GM21723 (cell line): ENCODE data around the gene FXYD7.
"Not testable (repeated sequence)": the region's sequence is repeated elsewhere in the genome, so short reads cannot be mapped to it uniquely, and the experiment has no call there.

Source experiments
- ATAC-seq: cut with Tn5 transposase; IDR thresholded peaks from one replicate; pipeline ENCODE4 v1.9.1; 2021; ENCODE audit warnings: mild to moderate bottlenecking, moderate library complexity; ENCODE audit not compliant: unreplicated experiment

FXYD7 gene, protein sequence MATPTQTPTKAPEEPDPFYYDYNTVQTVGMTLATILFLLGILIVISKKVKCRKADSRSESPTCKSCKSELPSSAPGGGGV

DNA sequence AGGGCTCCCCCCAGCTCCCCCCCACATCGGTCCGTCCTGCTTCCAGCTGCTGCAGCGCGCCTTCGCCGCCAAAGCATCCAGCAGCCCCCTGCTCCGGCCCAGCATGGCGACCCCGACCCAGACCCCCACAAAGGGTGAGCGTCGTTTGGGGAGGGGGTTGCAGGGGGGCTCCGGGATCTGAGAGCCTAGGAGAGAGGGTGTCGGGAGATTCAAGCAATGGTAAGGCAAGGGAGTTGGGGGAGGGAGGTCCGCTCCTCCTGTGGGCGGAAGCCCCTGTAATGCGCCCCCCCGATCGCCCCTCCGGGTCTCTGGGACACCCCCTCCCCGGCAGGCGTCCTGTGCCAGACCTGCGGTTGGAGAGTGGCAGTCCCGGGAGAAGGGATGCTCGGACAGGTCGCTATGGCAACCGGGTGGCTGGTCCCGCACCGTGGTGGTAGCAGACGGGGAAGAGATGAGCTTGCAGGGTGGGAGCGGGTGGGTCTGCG, at the start of gene FXYD7:
Gene FXYD7, plus strand, starts transcription at position 25 of the 485 bp plus-strand sequence. Its CDS starts 79 bp downstream, at position 104.
- ATAC-seq, result no peak

DNA sequence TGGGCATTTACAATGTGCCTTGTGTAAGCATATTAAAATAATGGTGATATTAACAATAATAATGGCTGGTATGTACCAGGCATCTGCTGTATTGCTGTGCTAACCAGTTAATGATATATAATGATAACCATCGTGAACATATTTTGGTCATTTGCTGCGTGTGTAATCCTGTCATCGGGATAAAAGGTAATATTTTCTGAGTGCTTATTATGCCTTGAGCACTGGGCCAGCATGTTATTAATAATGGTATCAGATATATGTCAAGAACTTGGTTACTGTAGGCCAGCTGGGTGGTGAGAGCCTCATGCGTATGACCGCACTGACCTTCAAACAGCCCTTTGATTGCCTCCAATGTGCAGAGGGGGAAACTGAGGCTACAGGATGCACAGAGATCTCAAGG, 49.6 kb upstream of the FXYD7 start:
- no peak for ATAC-seq

DNA sequence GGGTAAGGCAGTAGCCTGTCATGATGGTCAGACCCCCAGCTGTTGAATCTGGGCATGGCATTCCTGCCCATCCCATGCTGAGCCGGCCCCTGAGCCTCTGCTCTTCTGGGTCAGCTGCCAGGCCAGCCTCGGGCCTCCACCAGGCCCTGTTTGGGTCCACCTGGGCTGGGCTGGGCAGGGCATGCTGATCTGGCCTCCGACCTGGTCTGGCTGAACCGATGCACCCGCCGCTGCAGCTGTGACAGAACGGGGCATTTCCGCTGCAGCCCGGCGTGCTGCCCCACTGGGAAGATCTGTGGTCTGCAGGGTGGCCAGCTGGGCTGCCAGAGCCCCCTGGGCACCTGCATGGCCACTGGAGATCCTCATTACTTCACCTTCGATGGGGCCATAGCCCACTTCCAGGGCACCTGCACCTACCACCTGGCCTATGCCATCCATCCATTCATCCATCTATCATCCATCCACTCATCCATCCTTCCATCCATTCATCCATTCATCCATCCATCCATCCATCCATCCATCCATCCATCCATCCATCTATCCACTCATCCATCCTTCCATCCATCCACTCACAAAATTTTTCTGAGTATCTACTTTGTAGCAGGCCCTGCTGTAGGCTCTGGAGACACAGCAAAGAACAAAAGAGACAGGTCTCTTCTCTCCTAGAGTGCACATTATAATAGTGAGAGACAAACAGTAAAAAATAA, 49.0 kb upstream of the FXYD7 start:
- no peak for ATAC-seq

DNA sequence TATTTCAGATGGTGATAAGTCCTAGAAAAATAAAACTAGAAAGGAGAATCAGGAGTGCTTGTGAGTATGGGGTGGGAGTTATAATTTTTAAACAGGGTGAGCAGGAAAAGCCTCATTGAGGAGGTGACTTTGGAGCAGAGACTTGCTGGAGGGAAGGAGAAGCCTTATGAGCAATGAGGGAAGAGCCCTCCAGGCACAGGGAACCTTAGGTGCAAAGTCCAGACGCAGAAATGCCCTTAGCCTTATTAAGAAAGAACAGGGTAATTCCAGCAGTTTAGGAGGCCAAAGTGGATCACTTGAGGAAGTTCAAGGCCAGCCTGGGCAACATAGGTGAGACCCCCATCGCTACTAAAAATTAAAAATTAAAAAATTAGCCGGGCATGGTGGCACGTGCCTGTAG, 48.4 kb upstream of the FXYD7 start:
- ATAC-seq, result no peak

DNA sequence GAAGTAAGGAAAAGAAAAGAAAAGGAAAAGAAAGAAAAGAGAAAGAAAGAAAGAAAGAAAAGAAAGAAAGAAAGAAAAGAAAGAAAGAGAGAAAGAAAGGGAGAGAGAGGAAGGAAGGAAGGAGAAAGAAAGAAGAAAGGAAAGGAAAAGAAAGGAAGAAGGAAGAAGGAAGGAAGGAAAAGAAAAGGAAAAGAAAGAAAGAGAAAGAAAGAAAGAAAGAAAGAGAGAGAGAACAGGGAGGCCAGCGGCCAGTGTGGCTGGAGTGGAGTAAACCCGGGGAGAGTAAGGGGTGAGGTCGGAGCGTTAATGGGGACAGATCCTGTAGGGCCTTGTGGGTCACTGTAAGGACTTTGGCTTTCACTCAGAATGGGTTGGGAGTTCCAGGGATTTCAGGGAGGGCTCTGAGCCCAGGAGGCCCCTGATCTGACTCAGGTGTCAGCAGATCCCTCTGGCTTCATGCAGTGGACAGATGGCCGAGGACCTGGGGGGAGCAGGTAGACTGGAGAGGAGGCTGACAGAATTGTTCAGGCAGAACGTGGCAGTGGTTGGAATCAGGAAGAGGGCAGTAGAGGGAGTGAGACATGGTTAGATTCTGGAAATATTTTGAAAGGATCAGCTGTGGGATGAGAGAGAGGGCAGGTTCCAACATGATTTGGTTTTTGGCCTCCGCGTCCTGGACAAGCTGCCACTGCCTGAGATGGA, 47.2 kb upstream of the FXYD7 start:
- no peak for ATAC-seq

DNA sequence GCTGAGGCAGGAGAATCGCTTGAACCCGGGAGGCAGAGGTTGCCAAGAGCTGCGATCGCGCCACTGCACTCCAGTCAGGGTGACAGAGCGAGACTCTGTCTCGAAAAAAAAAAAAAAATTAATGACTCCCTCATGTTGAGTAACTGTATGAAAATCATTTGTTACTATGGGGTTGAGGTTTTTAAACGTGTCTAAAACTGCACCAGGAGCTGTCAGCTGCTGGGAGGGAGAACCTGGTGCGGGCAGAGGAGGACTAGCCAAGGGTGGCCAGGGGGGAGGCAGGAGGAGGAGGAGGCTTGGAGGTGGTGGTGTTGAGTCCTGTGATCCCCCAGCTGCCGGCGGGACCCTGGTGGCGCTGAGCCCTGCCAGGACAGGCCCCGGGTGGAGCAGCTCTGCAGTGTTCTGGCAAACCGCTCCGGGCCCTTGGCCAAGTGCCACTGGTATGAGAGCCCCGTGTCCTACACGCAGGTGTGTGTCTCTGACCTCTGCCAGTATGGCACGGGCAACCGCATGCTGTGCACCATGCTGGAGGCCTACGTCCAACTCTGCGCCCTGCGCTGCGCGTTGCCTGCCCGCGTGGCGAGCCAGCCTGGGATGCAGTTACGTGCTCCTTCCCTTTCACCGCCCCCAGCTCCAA, 44.5 kb upstream of the FXYD7 start:
- ATAC-seq, result no peak

DNA sequence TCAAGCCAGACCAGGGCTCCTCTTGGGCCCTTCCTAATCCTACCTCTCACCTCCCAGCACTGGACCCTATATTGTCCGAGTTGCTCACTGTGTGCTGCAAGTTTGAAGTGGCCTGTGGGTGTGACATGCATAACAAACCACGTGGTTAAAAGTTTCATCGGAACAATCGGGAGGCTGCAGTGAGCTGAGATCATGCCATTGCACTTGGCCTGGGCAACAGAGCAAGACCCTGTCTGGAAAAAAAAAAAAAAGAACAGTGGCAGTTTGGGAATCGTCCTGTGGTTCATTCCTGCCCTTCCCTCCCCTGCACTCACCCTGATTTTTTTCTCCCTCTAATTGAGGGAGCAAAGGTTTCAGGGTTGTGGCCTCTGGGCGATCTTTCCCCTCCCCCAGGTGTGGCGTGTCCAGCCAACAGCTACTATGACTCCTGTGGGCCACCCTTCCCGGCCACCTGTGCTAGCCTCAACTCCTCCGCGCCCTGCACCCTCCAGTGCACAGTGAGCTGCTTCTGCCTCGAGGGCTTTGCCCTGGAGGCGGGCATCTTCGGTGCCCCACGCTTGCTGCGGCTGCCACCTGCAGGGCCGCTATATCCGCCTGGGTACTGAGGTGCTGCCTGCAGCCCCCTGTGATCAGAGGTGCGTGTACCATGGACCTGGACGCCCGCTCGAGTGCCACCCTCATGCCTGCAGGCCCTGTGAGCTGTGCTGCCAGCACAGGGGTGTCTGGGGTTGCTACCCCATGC, 43.7 kb upstream of the FXYD7 start:
- ATAC-seq, result no peak

DNA sequence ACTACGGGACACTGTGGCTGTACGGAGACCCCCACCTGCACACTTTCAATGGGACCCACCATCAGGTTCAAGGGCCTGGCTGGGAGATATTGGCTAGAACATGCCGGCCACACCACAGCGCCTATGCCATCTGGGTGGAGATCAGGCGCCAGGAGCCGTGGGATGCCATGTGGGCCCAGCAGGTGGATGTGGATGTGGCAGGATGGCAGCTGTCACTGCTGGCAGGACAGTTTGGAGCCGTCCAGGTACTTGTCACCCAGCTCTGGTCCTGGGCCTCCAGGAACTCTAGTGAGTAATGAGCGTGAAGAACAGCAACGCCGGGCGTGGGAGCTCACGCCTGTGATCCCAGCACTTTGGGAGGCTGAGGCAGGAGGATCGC, 43.2 kb upstream of the FXYD7 start:
- no peak for ATAC-seq

DNA sequence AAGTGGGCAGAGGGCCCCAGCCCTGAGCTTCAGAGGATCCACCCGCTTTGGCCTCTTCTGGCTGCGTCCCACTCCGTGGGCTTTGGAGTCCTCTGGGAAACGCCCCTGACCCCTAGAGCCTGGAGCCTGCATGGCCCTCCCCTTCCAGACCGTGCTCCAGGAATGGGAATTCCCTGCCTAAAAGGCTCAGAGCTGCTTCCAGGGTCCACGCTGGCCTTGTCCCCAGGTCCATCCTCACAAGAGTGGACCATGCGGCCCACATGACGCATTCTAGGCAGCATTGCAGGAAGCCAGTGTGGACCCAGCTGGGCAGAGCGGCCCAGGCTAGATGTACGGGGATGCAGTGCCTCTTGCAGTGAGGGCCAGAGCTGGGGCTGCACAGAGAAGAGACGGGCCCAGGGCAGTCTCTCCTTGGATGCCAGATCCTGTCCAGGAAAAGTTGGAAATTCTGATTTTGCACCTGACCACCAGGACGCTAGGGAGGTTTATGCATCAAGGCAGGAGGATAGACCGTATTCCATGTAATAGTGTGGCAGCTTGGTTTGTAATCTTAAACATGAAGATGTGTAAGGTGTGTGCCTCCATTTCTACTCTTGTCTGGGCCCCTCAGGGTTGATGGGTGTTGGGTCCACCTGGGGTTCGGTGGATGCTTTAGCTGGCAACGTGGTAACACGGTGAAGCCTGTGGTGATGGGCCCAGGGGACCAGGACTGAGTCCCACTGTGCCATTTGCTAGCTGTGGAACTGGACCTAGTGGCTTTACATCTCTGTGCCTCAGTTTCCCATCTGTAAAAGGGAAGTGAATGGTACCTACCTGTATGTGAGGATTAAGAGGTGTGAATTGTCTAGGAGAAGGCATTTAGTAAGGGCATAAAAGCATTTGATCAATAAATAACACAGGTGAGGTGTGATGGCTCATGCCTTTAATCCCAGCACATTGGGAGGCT, 42.2 kb upstream of the FXYD7 start:
- ATAC-seq, result no peak

DNA sequence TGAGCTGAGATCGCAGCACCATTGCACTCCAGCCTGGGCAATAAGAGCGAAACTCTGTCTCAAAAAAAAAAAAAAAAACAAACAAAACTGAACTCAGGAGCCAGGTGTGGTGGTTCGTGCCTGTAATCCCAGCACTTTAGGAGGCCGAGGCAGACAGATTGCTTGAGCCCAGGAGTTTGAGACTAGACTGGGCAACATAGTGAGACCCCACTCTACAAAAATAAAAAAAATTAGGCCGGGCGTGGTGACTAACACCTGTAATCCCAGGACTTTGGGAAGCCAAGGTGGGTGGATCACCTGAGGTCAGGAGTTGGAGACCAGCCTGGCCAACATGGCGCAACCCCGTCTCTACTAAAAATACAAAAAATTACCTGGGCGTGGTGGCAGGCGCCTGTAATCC, 41.1 kb upstream of the FXYD7 start:
- ATAC-seq, result not testable (repeated sequence)

DNA sequence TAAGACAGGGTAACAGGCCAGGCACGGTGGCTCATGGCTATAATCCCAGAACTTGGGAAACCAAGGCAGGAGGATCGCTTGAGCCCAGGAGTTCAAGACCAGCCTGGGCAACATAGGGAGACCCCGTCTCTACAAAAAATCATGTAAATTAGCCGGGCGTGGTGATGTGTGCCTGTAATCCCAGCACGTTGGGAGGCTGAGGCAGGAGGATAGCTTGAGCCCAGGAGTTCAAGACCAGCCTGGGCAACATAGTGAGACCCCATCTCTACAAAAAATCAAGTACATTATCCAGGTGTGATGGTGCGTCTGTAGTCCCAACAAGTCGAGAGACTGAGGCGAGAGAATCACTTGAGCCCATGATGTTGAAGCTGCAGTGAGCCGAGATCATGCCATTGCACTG, 39.4 kb upstream of the FXYD7 start:
- not testable (repeated sequence) for ATAC-seq

DNA sequence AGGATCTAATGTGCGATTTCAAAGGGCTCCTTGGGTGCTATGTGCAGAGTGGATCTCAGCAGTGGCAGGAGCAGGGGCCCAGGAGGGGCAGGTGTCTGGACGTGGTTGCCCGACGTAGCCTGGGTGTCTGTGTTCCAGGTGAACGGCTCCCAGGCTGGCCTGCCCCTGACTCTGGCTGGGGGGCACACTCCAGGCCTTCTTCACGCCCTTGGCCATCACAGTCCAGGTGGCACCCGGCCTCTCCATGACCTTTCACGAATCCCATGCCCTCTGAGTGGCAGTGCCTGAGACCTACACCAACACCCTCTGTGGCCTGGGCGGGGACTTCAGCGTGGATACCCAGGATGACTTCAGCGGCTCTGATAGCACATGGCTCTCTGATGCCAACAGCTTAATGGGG, 38.7 kb upstream of the FXYD7 start:
- no peak for ATAC-seq

DNA sequence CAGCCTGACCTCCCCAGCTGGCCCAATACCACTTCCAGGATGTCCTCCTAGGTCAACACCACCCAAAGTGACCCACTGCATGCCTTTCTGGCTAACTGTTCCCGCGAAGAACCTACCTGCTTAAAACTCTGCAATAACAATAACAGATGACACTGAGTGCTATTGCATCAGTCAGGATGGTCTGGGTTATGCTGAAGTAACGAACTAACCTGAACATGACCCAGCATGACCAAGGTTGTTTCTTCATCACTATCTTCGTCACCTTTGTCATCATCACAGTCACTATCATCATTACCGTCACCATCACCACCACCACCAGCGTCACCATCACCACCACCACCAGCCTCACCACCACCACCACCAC, 38.0 kb upstream of the FXYD7 start:
- no peak for ATAC-seq

DNA sequence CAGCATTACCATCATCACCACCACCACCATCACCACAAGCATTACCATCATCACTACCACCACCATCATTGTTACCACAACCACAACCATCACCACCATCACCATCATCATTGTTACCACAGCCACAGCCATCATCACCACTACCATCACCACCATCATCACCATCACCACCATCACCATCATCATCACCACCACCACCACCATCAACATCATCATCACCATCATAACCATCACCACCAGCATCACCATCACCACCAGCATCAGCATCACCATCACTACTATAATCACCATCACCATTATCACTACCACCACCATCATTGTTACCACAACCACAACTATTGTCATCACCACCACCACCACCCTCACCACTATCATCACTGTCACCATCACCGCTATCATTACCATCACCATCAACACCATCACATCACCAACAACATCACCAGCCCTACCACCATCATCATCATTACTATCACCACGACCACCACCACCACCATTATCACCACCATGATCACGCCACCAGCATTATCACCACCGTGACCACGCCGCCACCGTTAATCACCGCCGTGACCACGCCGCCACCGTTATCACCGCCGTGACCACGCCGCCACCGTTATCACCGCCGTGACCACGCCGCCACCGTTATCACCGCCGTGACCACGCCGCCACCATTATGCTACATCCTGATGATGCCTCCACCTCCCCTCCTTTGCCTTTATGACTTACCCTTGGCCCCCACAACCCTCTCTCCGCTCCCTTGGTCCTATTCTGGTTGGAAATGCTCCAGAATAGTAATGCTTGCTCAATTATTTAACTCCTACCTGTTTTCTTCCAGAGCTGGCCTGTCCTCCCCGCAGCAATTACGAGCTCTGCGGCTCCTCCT, 37.4 kb upstream of the FXYD7 start:
- ATAC-seq, result no peak

DNA sequence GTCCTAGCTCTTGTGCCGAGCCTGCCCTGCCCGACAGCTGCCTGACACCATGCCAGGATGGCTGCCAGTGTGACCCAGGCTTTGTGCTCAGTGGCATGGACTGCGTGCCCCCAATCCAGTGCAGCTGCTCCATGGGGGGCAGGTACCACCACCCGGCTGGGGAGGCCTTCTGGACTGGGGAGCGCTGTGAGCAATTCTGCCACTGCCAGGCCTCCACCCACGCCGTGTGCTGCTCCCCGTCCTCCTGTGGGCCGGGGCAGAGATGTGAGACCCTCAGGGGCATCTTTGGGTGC, 36.8 kb upstream of the FXYD7 start:
- no peak for ATAC-seq

DNA sequence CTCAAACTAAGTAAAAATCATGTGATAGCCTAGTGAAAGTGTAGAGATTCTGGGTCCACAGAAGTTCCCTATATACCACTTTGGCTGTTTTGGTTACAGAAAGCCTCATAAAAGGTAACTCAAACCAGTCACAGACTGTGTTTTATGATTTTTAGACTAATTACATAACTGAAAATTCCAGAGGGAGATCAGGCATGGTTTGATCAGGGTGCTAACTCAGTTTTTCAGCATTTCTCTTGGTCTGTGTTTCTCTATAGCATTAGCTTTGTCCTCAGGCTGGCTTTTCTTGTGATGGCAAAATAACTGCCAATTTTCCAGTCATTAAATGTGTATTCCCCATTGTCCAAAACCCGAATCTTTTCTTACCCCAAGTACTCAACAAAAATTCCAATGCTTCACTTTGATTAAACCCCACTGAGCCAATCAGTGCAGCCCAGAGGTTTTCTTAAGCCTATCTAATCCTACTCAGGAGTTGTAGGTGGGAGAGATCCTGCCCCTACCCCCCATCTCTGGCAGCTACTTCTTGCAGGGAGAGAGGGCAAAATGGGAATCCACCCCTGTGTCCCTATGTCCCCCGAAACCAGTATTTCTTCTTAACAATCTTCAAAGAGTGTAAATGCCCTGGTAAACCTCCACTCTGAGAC, 36.0 kb upstream of the FXYD7 start:
- ATAC-seq, result no peak

DNA sequence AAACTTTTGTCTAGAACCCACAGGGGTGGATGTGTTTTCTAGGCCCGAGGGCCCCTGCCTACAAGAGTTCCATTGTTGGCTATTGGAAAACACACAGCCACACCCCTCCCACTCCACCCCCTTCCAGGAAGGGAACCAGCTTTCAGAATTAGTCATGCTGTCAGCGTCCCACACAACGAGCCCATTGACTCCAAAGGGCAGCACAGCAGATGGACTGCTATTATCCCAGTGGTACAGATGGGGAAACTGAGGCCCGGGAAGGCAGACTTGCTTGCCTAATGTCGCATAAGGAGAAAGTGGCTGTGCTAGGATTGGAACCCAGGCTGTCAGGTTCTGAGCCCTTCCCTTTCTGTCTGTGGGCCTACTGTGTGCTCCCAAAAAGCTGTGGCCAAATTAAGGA, 35.5 kb upstream of the FXYD7 start:
- ATAC-seq, result no peak

DNA sequence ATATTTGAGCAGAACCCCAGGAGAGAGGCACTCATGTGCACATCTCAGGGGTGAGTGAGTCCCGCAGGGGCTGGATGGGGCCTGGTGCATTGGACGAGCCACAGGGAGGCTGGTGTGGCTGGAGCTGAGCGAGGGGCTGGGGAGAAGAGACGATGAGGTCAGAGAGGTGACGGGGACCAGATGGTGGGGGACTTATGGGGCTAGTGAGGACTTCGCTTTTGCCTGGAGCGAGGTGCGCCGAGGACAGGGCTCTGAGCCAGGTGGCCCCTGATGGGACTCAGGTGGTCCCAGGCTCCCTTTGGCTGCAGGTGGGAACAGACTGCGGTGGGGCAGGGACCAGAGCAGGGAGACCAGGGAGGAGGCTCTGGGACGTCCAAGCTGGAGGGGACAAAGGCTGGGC, 34.3 kb upstream of the FXYD7 start:
- no peak for ATAC-seq
